HL-60/S4 treated with retinoic acid at 250 ng/mL for 4 days and 3 days (cell line): ENCODE results near the gene ANKDD1B.

ENCODE experiments used
- in situ Hi-C: fragments of 300-500 bp; cut with MboI; formaldehyde crosslinking; loops from 2 replicates; pipeline ENCODE4 v1.7.0; 2022; ENCODE audit warnings: low sequenced_read_pairs

Gene ANKDD1B

DNA sequence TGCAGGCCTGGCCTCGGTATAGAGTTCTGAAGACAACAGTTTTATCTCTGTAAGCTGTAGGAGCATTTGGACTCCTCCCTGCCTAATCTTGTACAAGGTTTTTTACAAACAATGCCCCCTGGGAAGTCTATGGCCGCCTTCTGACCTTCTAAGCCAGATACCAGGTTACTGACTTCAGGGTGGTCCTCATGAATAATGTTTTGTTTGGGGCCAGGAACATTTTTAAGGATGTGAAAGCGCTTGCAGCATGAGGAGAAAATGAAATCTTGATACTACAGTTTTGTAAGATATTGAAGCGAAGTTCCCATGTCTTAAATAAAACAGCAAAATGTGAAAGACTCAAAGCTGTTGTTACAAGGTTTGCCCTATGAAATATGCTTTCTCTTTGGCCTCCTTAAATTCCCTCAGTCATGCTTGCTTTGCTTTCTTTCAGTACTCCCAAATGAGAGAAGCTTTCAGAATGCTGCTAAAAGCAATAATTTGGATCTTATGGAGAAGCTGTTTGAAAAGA lies 5.2 kb downstream of the ANKDD1B start:
- in situ Hi-C loops = no loop called here

- in situ Hi-C loops = no loop called here
Measured at GRCh38 chr5:75616971-75617621, 5.8 kb downstream of the ANKDD1B start.

DNA sequence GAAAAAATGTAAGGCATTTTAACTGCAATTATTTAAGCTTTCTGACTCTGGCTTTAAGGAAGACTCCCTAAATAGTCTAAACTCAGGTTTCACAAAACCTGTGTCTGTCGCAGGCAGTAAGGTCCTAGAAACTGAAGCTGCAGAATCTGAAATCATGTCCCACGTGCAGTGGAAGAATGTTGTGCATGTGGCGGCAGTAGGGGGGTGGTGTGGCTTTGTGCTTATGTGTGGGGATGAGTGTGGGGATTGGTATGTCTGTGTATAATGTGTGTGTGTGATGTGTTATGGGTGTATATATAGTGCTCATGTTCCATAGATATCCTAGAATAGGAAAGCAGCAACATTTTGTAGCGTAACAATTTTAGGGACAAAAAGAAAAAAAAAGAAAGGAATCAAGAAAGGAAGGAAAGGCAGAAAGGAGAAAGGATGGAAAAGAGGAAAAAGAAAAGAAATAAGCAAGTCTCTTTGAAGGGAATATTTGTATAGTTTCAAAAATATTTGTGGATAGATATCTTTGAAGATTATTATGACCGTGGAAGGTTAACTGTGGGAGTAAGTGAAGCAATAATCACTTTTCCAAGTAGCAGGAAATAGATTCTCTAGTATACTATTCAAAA lies 6.6 kb downstream of the ANKDD1B start:
- in situ Hi-C loops = no loop called here

DNA sequence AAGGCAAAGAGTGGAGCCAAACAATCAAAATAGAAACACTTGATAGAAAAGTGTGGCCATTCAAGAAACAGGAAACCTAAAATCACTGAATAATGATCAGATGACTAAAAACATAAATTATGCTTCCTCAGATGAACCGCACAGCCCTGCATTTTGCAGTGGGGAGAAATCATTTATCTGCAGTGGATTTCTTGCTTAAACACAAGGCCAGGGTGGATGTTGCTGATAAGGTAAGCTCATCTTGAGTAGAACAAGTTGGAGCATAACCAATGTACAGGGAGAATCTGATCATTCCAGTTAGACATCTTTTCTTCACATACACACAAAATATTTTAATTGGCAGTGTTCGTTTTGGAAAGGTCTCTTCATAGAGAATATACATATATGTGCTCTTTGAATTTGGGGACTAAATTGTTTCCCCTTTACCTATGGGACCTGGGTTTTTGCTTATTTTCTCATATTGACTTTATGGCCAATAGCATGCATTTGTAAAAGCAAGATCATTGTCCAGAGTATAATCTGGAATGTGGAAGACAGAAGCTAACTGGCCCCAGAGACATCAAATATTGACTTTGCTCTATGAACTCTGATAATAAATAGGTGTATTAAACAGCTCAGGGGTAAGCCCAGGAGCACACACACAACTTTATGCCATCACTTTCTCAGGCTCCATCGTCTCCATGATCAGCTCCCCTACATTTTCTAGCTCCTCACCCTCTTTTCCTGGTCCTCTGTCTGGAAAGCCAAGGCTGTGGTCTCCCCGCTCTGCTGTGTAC lies 9.1 kb downstream of the ANKDD1B start:
- in situ Hi-C loops = no loop called here

GRCh38 chr5:75622564-75622963 lies 11.3 kb downstream of the ANKDD1B start:
- in situ Hi-C loops = no loop called here

- in situ Hi-C loops = no loop called here
Measured at GRCh38 chr5:75623846-75624245, 12.6 kb downstream of the ANKDD1B start.

- in situ Hi-C loops = no loop called here
Measured at GRCh38 chr5:75626959-75627358, 15.7 kb downstream of the ANKDD1B start.

DNA sequence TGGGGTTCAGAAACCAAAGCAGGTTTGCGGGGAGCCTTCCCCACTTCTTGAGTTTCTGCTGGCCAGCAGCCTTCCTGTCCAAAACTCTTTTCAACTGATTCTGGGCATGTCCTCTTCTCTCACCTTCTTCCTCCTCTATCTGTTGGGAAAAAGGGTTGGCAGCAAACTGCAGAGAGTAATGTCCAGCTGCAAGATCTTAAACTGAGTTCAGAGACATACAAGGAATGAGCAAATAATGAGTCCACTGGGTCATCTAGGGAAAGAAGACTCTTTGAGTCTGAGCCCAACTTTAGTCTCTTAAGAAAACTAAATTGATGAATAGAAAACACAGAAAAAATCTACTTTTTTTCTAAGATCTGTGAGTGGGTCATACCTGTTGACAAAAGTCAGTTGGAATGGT lies 16.5 kb downstream of the ANKDD1B start:
- in situ Hi-C loops = no loop called here

GRCh38 chr5:75630875-75631274 lies 19.6 kb downstream of the ANKDD1B start:
- in situ Hi-C loops = no loop called here

DNA sequence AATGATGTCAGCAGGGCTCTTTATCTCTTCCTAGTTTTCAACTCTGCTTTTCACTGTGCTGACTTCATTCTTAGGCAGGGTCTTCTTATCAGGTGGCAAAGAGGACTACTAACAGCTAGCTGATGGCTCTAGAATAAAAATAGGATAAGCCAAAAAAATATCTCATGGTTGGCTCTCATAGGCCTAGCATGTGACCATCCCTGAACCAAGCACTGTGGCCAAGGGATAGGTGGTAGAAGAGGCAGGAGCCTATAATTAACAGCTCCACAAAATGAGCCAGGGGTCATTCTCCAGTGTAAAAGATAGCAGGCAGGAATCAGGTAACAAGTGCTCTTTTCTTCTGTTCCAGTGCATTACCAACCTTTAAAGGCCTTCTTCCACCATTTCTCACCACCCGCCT lies 21.1 kb downstream of the ANKDD1B start:
- in situ Hi-C loops = no loop called here

GRCh38 chr5:75637949-75638348 lies 26.7 kb downstream of the ANKDD1B start:
- in situ Hi-C loops = no loop called here

DNA sequence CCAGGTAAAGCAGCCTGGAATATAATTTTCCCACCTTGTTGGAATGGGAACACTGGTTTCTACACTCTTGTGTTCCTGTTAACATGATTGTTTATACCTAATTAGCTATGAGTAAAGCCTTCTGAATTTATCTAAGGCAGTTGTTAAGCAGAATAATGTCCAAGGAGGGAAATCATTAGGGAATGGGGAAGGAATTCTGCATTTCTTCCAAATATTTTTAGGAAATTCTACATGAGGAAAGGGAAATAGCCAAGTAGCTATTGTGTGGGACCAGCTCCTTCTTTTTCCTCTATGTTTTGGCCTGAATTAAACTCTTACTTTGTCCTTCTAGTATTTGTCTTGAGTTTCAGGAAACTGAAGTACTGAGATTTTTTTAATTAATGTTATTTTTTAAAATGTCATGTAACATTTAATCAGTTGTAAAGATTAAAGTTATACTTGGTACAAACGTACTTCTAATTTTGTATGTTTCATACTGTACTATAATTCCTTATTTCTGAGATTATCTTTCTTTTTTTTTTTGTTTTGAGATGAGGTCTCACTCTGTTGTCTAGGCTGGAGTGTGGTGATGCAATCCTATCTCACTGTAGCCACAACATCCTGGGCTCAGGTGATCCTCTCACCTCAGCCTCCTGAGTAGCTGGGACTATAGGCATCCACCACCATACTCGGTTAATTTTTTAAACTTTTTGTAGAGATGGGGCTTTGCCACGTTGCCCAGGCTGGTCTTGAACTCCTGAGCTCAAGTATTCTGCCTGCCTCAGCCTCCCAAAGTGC lies 28.5 kb downstream of the ANKDD1B start:
- in situ Hi-C loops = no loop called here

DNA sequence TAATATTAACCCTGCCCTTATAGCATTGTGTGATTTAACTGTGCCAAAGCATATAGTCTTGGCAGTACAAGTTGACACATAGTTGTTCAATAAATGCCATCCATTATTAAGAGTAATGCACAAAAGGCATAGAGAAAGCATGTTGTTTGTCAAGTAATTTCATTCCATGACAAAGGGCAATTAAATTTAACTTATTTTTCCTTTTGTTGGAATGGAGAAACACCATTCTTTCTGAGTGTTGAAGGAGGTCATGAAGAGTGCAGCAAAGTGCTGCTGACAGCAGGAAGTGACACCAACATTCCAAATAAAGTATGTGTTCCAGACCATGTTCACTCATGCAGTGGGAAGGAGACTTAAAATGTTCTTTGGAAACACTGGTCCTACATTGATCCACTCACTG lies 29.1 kb downstream of the ANKDD1B start:
- in situ Hi-C loops = no loop called here

DNA sequence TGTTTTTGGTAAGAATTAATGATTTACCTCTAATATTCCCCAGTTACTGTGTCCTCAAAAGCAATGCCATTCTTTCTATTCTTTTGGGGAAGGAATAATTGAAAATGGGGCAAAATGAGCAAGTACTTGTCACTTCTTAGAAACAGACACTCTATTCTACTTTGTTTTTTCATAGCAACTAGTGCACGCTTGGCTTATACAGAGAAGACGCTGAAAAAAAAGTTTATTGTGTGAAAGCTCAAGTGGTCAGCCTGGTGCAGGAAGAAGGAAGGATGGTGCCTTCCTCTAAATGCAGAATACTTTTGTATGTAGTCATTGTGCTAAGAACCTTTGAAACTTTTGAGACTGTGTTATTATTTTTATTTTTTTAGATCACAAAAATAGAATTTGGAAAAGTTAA lies 29.6 kb downstream of the ANKDD1B start:
- in situ Hi-C loops = no loop called here

DNA sequence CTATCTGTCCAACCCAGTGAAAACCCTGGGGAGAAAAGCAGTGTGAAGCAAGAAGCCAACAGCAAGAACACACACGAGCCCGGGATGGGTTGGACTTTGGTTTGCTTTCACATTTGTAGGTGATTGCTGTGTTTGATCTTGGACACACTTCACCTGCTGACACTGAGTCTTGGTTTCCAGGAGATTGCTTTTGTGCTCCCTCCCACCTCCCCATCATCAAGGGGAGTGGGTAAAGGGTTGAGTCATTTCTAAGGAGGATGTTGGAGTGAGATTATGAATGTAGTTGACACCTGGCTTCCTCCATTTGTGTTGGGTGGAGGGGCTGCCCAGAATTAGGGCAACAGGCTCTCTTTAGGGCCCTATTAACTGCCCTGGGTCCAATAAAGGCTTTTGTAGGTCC lies 37.5 kb downstream of the ANKDD1B start:
- in situ Hi-C loops = no loop called here

- in situ Hi-C loops = loop anchor here (25.0 kb wide), 1 partner anchor 414 kb away; the partner anchor contains the start of gene ANKRD31
Measured at GRCh38 chr5:75651575-75652238, 40.5 kb downstream of the ANKDD1B start.

DNA sequence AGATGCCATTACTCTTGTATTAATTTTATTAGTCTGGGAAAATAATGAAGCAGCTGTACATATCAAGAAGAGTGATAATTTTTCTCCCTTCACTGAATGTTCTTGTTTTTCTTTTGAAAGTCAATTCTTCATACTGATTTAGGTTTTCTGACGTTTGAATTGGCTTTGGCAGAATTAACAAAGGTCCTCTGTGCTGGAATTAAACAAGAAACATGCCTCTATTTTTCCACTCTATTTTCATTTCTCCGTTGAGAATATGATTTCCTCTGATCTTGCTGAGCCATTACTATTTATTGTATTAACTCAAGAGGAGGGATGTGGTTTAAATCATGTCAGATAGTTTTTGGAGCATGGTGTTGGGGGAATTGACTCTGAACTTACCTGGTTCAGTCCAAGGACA lies 42.3 kb downstream of the ANKDD1B start:
- in situ Hi-C loops = loop anchor here (25.0 kb wide), 1 partner anchor 416 kb away; the partner anchor contains the start of gene ANKRD31

GRCh38 chr5:75654693-75655295 lies 43.5 kb downstream of the ANKDD1B start:
- in situ Hi-C loops = loop anchor here (25.0 kb wide), 1 partner anchor 417 kb away; the partner anchor contains the start of gene ANKRD31

- in situ Hi-C loops = loop anchor here (25.0 kb wide), 1 partner anchor 419 kb away; the partner anchor contains the start of gene ANKRD31
Measured at GRCh38 chr5:75656311-75657003, 45.2 kb downstream of the ANKDD1B start.
